Breast epithelium (tissue), 4 donors: ENCODE measurements around the gene TRANK1. TPM values are rescaled to one million over a fixed set of nuclear protein-coding genes. Genes with fewer than 3 reads are reported as not detected.

ENCODE experiments used
- DNase-seq, 2 donors: peaks; one replicate each; pipeline ENCODE4 v3.0.0-alpha.2; 2019; ENCODE audit warnings: low spot score in 2 of 2
- H3K27ac ChIP-seq, 2 donors: fragments of 200-600 bp; sonication (generic) in 1 of 2; one replicate each; pipeline ENCODE4 v1.5.1; 2016 to 2019; ENCODE audit warnings: mild to moderate bottlenecking in 1 of 2
- H3K27me3 ChIP-seq, 2 donors: fragments of 200-600 bp; sonication (generic) in 1 of 2; one replicate each; pipeline versions ENCODE4 v1.5.1 to v1.6.0; 2017 to 2019; ENCODE audit warnings: control low read depth in 1 of 2, mild to moderate bottlenecking in 1 of 2
- H3K36me3 ChIP-seq: fragments of 200-600 bp; one replicate; pipeline ENCODE4 v1.5.1; 2019
- H3K4me1 ChIP-seq, 2 donors: fragments of 200-600 bp; sonication (generic); one replicate each; pipeline ENCODE4 v1.5.1; 2016 to 2019; ENCODE audit warnings: control low read depth in 1 of 2
- H3K4me3 ChIP-seq, 3 donors: fragments of 200-600 bp; sonication (generic); 1 replicate in 2 of 3; 2 replicates in 1 of 3; pipeline ENCODE4 v1.5.1; 2016 to 2019; ENCODE audit warnings: mild to moderate bottlenecking in 3 of 3, moderate library complexity in 2 of 3
- H3K9me3 ChIP-seq, 2 donors: fragments of 200-600 bp; sonication (generic) in 1 of 2; one replicate each; pipeline ENCODE4 v1.5.1; 2016 to 2019; ENCODE audit warnings: control low read depth in 1 of 2
- POLR2A ChIP-seq: fragments of 450-650 bp; IDR thresholded peaks from one replicate; pipeline ENCODE4 v1.6.1; 2016; ENCODE audit warnings: antibody characterized with exemption, mild to moderate bottlenecking, moderate library complexity
- POLR2AphosphoS5 ChIP-seq, 3 donors: sonication (generic); formaldehyde crosslinking; IDR thresholded peaks; one replicate each; pipeline ENCODE4 v1.6.1; 2017; ENCODE audit warnings: antibody characterized with exemption in 3 of 3
- intact Hi-C: fragments of 100-400 bp; cut with DNase I; formaldehyde crosslinking; loops from one replicate; pipeline ENCODE4 v1.15.1; 2023; ENCODE audit warnings: low total_unique reads
- total RNA-seq, 3 donors: library from RNA; depleted of rRNA; stranded (reverse); fragments of >200 nt; gene quantifications; one replicate each; pipeline ENCODE4 v1.1.0, GENCODE V29; 2016
- TF ChIP-seq, protein P1 (sequence below), 3 donors: fragments of 450-650 bp; IDR thresholded peaks; one replicate each; pipeline ENCODE4 v1.5.1; 2016 to 2017; ENCODE audit warnings: antibody characterized with exemption in 3 of 3, mild to moderate bottlenecking in 3 of 3, moderate library complexity in 3 of 3

TRANK1 gene
- total RNA-seq, 3 donors from 2014 or later, result 13.6 to 16.6 (median 13.8) TPM

- no peak overlapping the region for H3K27ac ChIP-seq
- intact Hi-C loops, result no loop called here
- no peak overlapping the region for H3K4me3 ChIP-seq
- TF ChIP-seq, protein P1, sequence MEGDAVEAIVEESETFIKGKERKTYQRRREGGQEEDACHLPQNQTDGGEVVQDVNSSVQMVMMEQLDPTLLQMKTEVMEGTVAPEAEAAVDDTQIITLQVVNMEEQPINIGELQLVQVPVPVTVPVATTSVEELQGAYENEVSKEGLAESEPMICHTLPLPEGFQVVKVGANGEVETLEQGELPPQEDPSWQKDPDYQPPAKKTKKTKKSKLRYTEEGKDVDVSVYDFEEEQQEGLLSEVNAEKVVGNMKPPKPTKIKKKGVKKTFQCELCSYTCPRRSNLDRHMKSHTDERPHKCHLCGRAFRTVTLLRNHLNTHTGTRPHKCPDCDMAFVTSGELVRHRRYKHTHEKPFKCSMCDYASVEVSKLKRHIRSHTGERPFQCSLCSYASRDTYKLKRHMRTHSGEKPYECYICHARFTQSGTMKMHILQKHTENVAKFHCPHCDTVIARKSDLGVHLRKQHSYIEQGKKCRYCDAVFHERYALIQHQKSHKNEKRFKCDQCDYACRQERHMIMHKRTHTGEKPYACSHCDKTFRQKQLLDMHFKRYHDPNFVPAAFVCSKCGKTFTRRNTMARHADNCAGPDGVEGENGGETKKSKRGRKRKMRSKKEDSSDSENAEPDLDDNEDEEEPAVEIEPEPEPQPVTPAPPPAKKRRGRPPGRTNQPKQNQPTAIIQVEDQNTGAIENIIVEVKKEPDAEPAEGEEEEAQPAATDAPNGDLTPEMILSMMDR (IDR thresholded peaks at IDR 0.05), result no peak
- no peak for TF ChIP-seq POLR2A
- no peak for TF ChIP-seq POLR2AphosphoS5 (IDR thresholded peaks at IDR 0.05)
- no peaks in the 10 kb centered on the region for H3K9me3 ChIP-seq
- no peak for DNase-seq
- H3K4me1 ChIP-seq, result no peaks in the 10 kb centered on the region
- H3K36me3 ChIP-seq, result no peaks in the 10 kb centered on the region
- no peaks in the 10 kb centered on the region for H3K27me3 ChIP-seq
Measured at GRCh38 chr3:36867810-36868209, 77.0 kb downstream of the TRANK1 start.

- H3K9me3 ChIP-seq, result no peaks in the 10 kb centered on the region
- intact Hi-C loops, result no loop called here
- H3K27me3 ChIP-seq, result no peaks in the 10 kb centered on the region
- H3K4me1 ChIP-seq, result no peaks in the 10 kb centered on the region
- TF ChIP-seq POLR2AphosphoS5 (IDR thresholded peaks at IDR 0.05), result no peak
- no peak for TF ChIP-seq POLR2A
- TF ChIP-seq, protein P1 (IDR thresholded peaks at IDR 0.05), result no peak
- no peak overlapping the region for H3K4me3 ChIP-seq
- no peak overlapping the region for H3K27ac ChIP-seq
- no peak for DNase-seq
- no peaks in the 10 kb centered on the region for H3K36me3 ChIP-seq
Measured at GRCh38 chr3:36866368-36866767, 78.5 kb downstream of the TRANK1 start.

DNA sequence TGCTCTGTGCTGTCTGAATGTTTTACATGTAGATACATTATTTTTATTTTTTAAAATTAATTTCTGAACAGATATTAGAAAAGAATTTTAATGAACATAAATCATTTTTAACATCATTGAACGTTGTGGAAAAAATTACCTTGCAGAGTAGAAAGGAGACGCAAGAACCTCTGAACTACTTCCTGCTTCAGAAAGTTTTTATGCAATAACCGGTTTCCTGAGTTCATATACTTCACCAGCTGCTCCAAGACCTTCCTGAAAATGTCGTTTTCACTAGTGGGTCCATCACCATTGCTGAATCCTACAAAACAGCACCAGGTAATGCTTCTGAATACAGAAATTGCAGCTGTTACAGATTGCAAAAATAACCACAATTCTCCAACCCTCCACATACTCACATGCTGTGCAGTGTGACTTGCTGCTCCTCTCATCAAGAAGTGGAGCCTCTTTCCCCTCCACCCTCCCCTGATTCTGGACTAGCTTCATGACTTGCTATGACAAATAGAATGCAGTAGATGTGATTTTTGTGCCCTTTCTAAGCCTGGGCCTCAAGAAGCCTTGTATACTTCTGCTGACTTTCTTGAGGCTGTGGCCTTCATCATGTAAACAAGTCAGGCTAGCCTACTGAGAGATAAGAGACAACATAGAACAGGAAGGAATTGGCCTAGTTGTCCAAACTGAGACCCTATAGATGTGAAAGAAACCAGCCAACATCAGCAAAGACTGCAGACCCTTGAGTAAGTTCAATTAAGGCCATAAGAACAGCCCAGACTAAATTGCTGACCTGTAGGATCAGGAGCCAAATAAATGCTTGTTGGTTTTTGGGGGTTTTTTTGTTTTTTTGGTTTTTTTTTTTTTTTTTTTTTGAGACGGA is 80.4 kb downstream of the TRANK1 start:
- no peak for DNase-seq
- intact Hi-C loops, result no loop called here
- no peak overlapping the region for H3K27ac ChIP-seq
- TF ChIP-seq POLR2AphosphoS5 (IDR thresholded peaks at IDR 0.05) (no peak), POLR2A (no peak)
- TF ChIP-seq, protein P1 (IDR thresholded peaks at IDR 0.05), result no peak
- H3K27me3 ChIP-seq, result no peaks in the 10 kb centered on the region
- no peaks in the 10 kb centered on the region for H3K9me3 ChIP-seq
- H3K4me1 ChIP-seq, result no peaks in the 10 kb centered on the region
- H3K4me3 ChIP-seq, result no peak overlapping the region
- no peaks in the 10 kb centered on the region for H3K36me3 ChIP-seq

GRCh38 chr3:36862076-36862755 is 82.6 kb downstream of the TRANK1 start:
- Histone ChIP-seq H3K27me3 (no peaks in the 10 kb centered on the region), H3K36me3 (no peaks in the 10 kb centered on the region), H3K27ac (no peak overlapping the region), H3K9me3 (no peaks in the 10 kb centered on the region), H3K4me1 (no peaks in the 10 kb centered on the region), H3K4me3 (no peak overlapping the region)
- DNase-seq, result no peak
- TF ChIP-seq POLR2AphosphoS5 (IDR thresholded peaks at IDR 0.05) (no peak), POLR2A (no peak)
- TF ChIP-seq, protein P1 (IDR thresholded peaks at IDR 0.05), result no peak
- intact Hi-C loops, result no loop called here

DNA sequence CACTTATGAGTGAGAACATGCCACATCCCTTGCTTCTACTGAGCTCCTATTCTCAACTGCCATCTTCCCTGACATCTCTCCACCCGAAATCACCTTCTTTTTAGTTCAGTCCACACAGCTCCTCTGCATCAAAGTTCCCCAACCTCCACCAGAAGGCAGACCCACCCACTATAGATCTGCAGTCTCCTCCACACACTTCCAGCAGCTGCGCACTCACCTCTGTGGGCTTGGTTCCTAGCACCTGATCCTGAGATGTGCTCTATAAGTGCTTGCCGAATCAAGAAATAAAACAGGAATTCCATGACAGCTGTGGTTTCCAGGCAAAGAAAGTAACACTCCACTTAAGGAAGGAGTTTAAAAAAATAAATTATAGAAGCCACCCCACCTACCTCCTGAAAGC is 85.4 kb downstream of the TRANK1 start:
- no peak for TF ChIP-seq POLR2AphosphoS5 (IDR thresholded peaks at IDR 0.05)
- TF ChIP-seq, protein P1 (IDR thresholded peaks at IDR 0.05), result no peak
- TF ChIP-seq POLR2A, result no peak
- H3K4me3 ChIP-seq, result no peak overlapping the region
- no peaks in the 10 kb centered on the region for H3K27me3 ChIP-seq
- H3K4me1 ChIP-seq, result no peaks in the 10 kb centered on the region
- H3K9me3 ChIP-seq, result no peaks in the 10 kb centered on the region
- H3K27ac ChIP-seq, result no peak overlapping the region
- no peak for DNase-seq
- no peaks in the 10 kb centered on the region for H3K36me3 ChIP-seq
- intact Hi-C loops, result no loop called here
